GM18505 (cell line): Measurements from ENCODE around the gene GLI3.

Experiments used
- ATAC-seq: cut with Tn5 transposase; IDR thresholded peaks from one replicate; pipeline ENCODE4 v1.9.1; 2021; ENCODE audit not compliant: unreplicated experiment
- POLR2A ChIP-seq: IDR thresholded peaks from 4 replicates; pipeline ENCODE4 v1.6.1; 2011; ENCODE audit warnings: borderline replicate concordance; ENCODE audit not compliant: insufficient read depth, insufficient read length; ENCODE audit errors: extremely low read depth

Gene GLI3

GRCh38 chr7:42090056-42090455, 147.0 kb downstream of the GLI3 start:
- ATAC-seq, result no peak
- TF ChIP-seq POLR2A, result no peak

- ATAC-seq, result no peak
- no peak for TF ChIP-seq POLR2A
Observed at GRCh38 chr7:42087616-42088015, 149.4 kb downstream of the GLI3 start.

GRCh38 chr7:42085531-42085930, 151.5 kb downstream of the GLI3 start:
- no peak for ATAC-seq
- no peak for TF ChIP-seq POLR2A

GRCh38 chr7:42084263-42084662, 152.7 kb downstream of the GLI3 start:
- ATAC-seq, result no peak

GRCh38 chr7:42083284-42083683, 153.7 kb downstream of the GLI3 start:
- TF ChIP-seq POLR2A, result no peak

More at GRCh38 chr7:42084263-42084662, 152.7 kb downstream of the GLI3 start:
- no peak for TF ChIP-seq POLR2A

GRCh38 chr7:42082144-42082543, 154.9 kb downstream of the GLI3 start:
- no peak for ATAC-seq

More at GRCh38 chr7:42083284-42083683, 153.7 kb downstream of the GLI3 start:
- ATAC-seq, result no peak

GRCh38 chr7:42081671-42082070, 155.3 kb downstream of the GLI3 start:
- TF ChIP-seq POLR2A, result no peak
- no peak for ATAC-seq

More at GRCh38 chr7:42082144-42082543, 154.9 kb downstream of the GLI3 start:
- TF ChIP-seq POLR2A, result no peak

- no peak for TF ChIP-seq POLR2A
- no peak for ATAC-seq
Observed at GRCh38 chr7:42080841-42081586, 156.0 kb downstream of the GLI3 start.

- no peak for TF ChIP-seq POLR2A
- ATAC-seq, result no peak
Observed at GRCh38 chr7:42077271-42078135, 159.5 kb downstream of the GLI3 start.

GRCh38 chr7:42076870-42077269, 160.1 kb downstream of the GLI3 start:
- no peak for ATAC-seq
- TF ChIP-seq POLR2A, result no peak

GRCh38 chr7:42075418-42075817, 161.6 kb downstream of the GLI3 start:
- ATAC-seq, result no peak
- TF ChIP-seq POLR2A, result no peak

- TF ChIP-seq POLR2A, result no peak
- no peak for ATAC-seq
Observed at GRCh38 chr7:42074076-42074475, 162.9 kb downstream of the GLI3 start.

- no peak for TF ChIP-seq POLR2A
- ATAC-seq, result no peak
Observed at GRCh38 chr7:42071372-42072261, 165.4 kb downstream of the GLI3 start.
